AG08396 (cell line): Measurements from ENCODE around the gene DUSP7.
A peak's percentile ranks its signal among the peaks of the same experiment; 100 is the strongest.

Experiments used
- DNase-seq: peaks from one replicate; pipeline ENCODE4 v3.0.0; 2012; ENCODE audit warnings: low spot score, mixed read lengths

Gene DUSP7

DNA sequence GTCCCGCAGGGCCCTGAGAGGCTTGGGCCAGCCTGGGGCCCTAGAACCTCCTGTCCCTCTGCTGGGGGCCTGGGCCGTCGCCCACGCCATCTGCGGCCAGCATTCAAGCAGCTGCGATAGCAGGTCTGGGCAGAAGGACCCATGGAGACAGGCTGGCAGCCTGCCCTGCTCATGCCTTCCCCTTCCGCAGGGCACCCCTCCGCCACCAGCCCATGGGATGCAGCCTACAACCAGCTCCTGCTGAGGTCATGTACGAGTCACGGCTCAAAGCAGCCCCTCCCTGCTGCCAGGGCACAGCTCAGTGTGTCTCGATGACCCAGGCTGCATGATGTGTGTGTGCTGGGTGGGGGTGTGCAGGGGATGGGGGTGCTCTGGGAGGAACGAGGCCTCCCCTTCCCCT lies 27.8 kb downstream of the DUSP7 start:
- peak; percentile 56 for DNase-seq

DNA sequence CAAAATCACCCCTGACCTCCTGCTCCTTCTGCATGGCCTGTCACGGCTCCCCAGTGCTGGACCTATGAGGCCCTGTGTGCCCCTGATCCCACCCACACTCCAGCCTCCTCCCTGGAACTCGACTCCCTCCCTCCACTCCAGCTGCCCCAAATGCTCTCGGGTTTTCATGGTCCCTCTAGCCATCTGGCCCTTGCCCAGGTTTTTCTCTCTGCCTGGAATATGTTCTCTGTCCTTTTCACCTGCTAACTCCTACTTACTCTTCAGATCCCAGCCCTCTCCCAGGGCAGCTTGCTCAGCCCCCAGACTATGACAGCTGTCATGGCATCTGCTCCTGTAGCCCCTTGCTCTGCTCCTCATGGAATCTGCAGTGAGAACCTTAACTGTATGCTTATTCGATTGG lies 30.3 kb downstream of the DUSP7 start:
- no peak for DNase-seq

DNA sequence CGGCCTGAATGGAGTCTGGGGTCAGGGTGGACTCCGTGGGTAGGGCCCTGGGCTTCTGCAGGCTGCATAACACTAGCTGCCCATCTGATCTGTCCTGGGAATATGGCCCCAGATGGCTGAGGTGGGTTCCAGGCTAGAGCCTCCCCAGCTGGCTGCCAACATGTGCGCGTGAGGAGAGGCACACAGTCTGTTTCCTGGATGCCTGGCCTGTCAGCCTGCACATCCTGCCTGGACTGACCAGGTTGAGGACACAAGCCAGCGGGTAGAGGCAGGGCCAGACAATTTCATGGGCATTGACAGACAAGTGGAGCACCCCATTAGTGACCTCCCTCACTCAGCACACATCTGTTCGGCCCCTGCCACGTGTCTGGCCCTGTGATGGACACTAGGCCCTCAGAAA lies 30.9 kb downstream of the DUSP7 start:
- DNase-seq, result no peak

DNA sequence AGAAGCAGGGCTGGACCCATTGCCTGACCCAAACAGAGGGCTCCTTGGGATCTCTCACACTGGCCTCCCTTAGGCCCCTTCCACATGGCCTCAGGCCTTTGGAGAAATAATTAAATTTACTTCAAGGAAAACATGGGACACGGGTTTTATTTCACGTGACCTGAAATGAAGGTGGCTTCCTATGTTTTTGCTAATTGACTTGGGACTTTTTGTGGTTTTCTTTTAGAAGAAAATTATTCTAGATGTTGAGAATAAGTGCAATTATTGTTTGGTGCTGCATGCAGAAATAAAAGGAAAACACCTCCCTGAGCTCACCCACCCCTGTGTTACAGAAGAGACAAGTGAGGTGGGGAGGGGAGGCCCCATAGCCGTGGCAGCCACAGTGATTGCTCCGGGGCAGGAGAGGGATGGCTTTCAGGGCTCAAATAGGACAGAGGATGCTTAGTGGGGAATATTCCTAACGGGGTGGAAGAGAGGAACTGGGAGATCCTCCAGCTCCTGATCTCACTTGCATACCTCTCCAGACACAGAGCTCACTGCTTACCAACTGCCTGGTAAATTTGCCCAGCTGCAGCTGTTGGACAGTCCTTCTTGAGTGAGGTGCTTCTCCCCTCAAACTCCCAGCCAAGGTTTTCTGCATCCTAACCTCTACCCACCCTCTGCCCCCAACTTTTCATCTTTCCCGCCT lies 31.5 kb downstream of the DUSP7 start:
- DNase-seq, result no peak

DNA sequence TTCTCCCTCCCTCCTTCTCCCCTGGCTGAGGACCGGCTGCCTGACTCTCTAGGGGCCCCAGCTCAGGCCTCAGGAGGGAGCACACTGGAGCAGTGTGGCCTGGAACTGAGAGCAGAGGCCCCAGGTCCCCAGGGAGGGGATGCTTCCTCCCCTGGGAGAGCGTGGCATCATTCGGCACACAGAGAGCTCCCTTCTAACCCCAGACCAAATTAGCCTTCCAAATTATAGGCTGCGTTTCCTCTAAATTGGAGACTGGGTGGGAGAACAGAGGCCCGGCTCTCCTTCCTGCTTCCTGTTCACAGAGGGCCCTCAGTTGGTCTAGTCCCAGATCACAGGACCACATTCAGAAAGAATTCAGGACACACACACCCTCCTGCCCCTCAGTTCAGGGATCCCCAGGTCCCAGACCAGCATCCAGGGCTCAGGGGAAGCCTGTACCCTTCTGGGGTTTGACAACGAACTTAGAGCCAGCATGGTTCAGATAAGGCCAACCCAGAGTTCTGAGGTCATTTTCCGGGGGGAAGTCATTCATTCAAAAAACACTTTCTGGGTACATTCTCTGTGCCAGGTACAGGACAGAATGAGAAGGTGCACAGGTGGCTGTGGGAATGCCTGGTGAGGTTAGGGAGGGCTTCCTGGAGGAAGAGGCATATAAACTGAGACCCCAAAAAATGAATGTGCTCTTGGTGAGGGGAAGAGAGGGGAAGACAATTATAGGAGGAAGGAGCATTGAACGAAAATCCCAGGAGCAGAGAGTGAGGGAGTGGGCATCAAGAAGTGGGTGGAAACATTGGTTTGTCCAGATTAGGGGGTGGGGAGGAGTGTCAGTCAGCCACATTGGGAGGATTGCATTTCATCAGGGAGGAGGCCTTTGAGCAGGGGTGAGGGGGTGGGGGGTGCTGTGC lies 32.3 kb downstream of the DUSP7 start:
- no peak for DNase-seq

DNA sequence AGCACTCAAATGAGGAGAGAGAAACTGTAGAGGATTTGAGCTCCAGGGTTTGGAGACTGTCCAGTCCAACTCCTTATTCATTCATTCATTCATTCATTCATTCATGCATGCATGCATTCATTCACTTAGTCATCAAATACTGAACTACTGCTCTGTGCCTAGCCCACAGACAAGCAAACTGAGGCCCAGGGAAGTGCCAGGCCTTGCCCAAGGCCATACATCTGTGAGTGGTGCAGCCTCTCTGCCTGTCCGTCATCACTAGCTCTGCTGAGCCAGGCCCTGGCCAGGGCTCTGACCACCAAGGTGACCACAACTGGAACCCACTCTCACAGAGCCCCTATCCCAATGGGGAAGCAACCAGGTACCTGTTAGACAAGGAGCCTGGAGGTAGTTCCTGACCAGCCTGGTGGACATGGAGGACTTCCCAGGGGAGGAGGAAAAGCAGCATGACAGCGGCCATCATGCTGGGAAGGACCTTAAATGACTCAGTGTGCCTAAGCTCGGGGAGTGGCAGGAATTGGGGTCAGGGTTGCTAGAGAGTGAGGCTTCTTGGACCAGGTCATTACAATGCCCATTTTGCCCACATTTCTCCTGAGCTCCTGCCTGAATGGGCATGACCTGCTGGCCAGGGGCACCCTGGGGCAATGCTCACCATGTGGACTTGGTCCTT lies 33.1 kb downstream of the DUSP7 start:
- no peak for DNase-seq

DNA sequence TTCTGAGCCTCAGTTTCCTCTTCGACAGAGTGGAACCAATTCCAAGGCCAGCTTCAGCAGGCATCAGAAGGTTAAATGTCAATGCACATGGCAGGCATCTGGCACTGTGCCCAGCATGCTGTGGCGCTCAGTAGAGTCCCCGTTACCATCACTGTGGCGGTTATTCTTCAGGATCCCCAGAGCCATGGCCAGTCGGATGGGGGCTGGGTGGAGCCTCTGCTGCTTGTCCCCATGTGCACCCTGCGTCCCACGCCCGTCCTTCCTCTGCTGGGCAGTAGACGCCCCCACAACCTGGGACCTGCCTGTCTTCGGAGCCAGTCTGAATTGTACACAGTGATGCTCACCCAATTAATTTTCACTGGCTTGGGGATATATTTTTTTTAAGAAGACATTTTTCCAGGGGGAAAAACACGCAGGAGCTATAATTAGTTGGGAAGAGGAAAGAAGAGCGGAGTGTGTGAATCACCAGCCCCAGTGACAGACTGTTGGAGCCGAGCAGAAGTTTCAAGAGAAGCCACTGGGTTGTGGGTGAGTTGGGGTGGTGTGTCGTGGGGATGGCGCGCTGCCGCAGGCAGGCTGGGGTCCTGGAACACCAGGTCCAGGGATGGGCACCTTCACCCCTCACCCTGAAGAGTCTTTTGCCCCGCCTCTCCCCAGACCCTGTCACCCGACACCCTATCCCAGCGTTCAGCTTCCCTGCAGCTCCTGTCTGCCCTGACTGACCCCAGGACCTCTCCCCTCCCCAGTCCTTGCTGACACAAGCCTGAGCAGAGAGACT lies 33.9 kb downstream of the DUSP7 start:
- peak; percentile 59 for DNase-seq

DNA sequence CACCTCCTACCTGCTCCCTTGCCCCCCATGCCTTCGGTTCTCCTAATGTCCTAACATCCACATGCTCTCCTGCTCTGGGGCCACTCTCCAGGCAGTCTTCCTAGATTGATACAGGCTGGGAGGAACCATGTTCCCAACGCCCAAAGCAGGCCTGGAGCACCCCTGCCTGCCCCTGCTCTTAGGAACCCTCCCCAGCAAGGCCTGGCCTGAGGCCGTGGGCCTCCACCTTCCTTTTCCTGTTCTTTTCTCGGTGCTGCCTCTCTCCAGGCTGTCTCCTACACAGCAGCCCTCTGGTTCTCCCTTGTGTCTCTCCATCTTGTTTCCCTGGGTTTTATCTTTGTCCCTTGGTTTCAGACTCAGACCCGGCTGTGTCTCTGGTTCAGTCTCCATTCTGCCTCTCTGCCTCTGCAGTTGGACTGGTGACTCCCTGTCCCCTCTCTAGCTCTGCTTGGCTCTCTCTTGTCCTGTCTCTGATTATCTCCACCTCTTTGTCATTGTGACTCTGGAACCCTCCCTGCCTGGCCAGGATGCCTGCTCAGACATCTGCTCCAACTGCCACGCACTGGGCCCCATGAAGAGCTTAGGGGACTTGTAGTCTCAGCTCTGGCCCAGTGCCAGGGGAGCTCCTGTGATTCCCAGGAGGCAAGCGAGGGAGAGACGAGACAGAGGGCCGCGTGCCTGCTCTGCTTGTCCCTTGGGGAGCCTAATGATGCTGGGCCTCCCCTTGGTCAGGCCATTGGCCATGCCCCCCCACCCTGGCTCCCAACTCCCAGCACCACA lies 34.7 kb downstream of the DUSP7 start:
- no peak for DNase-seq

DNA sequence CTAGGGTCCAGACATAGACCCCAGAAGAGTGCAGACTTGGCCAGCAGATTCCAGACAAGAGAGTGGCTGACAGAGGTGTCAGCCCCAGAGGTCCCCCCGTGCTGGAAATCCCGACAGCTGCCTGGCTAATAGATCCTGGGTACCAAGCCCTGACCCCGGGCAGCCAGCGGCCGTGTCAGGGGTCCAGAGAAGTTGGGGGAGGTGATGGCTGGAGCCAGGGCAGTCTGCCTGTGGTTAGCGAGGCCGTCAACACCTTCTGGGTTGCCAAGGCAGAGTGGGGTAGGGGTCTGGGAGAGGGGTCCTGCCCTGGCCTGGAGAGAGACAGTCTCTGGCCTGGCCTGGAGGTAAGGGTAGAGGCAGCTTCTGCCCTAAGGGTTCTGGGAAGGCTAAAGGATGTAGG lies 35.6 kb downstream of the DUSP7 start:
- no peak for DNase-seq

DNA sequence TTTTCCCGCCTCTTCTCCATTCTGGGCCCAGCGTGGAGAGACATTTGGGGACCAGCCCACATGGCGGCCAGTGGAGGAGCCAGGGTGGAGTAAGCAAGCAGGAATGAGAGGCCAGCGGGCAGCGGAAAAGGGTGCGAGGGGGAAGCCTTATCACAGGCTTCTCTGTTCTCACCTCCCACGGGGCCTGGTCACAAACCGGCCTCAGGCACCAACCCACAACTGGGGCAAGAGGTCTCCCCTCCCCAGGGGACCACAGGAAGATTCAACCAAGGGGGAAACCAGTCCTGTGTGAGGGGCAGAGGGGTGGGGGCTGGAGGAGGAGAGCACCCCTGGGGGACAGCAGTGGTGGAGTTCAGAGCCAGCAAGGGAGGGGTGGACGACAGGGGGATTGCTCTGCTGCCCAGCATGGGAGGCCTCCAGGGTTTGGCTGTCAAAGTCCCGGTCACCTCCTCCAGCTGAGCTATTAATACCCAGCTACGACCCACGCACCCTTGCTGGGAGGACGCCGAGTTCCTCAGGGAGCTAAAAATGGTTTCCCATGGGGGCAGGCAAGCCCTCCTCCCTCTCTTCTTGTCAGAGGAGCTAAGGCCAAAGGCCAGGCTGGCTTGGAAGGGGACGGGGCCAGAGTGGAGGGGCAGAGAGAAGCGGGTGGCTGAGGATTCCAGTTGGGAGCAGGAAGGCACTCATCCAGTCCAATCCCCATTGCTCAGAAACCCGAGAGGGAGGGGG lies 36.9 kb downstream of the DUSP7 start:
- DNase-seq, result no peak

DNA sequence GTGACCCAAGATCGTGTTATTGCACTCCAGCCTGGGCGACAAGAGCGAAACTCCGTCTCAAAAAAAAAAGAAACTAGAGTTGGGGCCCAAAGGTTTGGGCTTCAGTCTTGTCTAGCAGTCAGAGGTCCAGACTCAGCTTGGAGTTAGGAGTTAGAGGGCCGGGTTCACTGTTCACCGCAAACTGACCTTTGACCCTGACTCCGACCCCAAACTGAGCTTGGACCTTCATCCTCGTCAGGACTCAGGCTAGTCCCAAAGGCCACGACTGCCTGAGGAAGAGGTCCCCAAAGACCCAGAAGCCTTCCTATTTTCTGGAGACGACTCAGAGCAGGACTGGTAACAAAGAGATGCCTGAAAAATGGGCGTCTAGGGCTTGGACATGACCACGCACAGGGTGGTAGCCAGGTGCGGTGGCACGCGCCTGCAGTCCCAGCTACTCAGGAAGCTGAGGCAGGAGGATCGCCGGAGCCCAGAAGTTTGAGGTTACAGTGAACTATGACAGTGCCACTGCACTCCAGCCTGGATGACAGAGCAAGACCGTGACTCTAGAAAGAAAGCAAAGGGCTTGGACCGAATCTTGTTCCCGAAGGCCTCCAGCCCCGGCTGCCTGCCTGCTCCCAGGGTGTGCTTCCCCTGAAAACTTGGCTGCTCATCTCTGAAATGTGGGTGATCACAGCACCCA lies 37.9 kb downstream of the DUSP7 start:
- DNase-seq, result no peak

DNA sequence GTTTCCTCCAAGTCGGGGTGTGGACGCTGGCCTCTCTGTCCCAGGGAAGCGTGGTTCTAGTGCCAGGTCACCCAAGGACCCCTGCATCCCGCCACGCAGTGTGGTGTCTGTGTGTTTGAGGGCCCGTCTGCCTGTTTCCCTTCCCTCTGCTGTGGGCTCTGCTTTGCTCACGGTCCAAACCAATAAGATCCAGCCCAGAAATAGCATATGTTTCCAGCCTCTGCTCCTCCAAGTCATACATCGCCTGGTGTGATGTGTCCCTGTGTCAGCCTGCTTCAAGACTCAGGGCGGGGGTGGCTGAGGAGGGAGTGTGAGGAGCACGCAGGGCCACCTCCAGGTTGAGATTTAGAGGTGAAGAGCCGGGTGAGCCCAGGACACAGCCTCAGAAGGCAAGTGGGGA lies 38.8 kb downstream of the DUSP7 start:
- DNase-seq, result no peak

DNA sequence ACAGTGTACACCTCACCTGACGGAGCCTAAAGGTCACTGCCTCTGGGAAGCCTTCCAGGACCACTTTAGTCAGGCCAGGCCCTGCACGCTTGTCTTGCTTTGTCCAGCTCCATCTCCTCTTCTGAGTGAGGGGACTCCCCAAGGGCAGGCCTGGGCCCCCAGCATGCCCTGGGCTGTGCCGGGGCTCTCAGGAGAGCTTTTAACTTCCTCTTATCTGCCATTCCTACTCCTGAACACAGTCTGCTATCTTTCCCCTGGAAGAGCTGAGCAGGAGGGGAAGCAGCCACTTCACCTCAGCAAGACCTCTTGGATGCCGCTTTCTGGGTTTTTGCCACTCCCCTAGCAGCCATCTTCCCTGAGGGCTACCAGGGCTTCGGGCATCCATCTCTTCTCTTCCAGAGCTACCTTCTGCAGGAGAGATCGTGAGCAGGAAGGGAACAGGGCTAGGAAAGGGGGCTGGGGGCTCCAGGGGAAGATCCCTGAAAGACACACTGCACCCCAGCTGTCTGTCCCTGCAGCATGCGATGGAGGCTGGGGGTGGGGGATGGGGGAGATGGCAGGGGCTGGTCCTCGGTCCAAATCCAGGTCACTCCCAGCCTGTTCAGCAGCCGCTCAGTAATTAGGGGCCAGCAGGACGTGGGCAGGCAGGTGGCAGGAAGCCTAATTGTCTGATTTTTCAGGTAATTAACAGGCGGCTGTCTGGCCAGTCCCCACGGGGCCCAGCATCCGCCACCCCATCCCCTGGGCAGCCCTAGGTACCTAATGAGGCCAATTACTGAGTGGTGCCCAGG lies 40.7 kb downstream of the DUSP7 start:
- DNase-seq, result no peak

DNA sequence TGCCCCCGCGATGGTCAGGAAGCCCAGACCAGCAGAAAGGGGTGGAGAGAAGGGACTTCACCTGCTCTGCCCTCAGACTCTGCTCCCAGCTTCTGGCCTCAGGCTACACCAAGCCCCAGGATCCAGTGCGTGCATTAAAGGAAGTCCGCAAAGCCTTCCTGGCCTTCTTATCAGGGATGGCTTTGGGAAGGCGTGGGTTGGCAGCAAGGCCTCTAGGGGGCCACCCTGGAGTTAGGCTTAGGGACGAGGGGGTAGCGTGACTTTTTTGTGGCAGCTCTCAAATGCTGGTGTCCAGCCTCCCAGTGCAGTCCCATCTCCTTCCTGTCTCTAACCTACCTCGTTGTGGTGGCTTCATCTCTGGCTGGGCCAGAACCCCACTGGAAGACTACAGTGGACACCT lies 41.8 kb downstream of the DUSP7 start:
- DNase-seq, result peak; percentile 33

DNA sequence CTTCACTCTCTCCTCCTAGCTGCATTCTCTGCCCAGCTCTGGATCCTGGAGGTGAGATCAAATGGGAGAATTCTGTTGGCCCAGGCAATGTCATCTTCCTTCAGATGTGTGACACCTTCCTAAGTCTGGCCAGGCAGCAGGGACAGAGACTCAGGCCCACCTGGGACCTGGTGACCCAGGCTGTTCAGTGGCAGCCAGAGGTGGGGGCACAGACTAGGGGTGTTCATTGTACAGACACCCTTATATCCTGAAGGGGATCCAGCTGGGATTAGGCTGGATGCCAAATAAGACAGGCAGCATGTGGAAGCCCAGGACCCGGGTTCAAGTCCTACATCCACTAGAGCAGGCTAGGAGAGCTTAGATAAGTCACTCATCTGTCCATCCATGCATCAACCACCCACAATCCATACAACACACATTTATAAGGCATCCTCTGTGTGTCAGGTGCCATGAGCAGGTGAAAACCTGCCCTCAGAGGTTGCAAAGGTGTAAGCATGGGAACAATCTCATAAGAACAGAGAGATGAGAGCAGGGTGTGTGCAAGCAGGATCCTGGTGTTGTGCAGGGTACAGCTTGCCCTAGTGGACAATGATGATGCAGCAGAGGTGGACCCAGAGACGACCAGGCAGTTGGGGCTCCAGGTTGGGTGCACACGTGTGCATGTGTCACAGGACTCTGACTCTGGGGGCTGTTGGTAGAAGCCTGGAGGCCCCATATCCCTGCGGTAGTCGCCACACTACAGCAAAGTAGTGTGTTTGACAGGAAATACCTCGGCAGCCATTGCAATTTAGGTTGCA lies 42.4 kb downstream of the DUSP7 start:
- no peak for DNase-seq

DNA sequence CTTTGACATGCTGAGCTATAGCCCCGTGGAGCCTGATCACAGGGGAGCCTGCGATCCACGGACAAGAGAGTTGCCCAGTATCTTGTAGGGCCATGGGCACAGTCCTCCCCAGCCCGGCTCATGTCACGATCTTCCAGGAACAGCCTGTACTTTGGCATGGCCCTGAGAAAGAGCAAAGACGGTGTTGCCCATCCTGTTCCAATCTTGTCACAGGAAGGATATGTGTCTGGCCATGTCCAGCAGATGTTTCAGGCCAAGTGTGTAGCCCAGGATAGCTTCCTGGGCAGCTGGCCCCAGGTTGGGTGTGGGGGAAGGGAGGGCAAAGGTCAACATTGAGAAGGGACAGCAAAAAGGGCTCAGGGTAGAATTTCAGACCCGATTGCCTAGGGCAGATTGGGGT lies 43.7 kb downstream of the DUSP7 start:
- no peak for DNase-seq

DNA sequence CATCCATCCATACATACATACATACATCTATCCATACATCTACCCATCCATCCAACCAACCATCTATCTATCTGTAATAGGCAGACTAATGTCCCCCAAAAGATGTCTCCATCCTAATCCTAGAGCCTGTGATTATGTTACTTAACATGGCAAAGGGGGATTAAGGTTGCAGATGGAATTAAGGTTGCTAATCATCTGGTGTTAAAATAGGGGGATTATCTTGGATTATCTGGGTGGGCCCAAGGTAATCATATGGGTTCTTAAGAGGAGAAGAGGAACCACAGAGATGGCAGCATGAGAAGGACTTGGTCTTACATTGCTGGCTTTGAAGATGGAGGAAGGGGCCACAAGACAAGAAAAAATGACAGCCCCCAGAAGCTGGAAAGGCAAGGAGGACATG lies 45.9 kb downstream of the DUSP7 start:
- no peak for DNase-seq

DNA sequence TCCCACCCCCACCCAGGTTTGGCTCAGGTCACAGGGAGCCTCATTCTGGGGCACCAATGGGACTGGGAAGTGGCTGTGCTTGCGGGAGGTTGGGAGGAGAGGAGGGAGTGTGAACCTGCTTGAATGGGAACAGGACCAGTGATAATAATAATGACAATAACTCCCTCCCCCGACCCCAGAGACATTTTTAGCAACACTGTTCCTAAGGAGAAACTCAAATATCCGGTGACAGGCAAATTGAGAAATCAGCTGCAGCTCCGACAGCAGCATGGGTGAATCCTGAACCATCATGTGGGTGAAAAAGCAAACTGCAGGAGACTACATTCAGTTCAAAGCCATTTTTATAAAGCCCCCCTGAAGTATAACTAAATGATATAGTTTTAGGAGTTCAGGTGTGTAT lies 49.1 kb downstream of the DUSP7 start:
- DNase-seq, result no peak

DNA sequence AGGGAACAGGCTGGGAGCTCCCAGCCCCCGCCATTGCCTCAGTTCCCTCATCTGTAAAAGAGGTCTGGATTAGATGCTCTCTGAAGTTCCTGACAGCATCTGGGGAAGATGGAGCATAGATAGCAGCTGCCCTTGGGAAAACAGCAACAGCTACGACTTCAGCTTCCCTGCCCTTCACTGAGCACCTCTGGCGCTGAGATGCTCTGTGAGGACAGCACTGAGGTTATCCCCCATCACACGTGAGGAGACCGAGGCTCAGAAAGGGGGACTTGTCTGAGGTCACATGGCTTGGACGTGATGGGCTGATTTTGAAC lies 49.6 kb downstream of the DUSP7 start:
- DNase-seq, result no peak
